Measurements from ENCODE around the gene PSMD2.

DNA sequence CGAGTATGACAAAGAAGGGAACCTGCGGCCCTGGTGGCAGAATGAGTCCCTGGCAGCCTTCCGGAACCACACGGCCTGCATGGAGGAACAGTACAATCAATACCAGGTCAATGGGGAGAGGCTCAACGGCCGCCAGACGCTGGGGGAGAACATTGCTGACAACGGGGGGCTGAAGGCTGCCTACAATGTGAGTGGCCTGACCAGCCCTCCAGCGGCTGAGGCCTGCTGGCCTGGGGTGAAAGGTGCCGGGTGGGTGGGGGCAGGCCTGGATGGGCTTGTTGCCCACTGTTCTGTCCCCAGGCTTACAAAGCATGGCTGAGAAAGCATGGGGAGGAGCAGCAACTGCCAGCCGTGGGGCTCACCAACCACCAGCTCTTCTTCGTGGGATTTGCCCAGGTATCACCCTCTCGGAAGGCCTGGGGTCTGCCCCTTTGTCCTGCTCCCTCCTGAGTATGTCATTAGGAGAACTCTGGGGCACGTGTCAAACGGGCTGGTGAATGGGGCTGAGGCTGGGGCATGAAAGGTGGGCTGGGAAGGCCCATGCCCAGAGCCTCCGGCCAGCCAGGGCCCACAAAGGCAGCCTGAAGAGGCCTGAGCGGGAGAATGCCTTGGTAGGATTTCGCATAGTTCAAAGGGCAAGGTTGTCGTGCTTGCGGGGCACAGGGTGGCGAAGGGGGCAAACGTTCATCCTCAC, 7.8 kb upstream of the PSMD2 start:
- no peak for TF ChIP-seq EP300 (IDR thresholded peaks at IDR 0.05)
- TF ChIP-seq, protein P1, sequence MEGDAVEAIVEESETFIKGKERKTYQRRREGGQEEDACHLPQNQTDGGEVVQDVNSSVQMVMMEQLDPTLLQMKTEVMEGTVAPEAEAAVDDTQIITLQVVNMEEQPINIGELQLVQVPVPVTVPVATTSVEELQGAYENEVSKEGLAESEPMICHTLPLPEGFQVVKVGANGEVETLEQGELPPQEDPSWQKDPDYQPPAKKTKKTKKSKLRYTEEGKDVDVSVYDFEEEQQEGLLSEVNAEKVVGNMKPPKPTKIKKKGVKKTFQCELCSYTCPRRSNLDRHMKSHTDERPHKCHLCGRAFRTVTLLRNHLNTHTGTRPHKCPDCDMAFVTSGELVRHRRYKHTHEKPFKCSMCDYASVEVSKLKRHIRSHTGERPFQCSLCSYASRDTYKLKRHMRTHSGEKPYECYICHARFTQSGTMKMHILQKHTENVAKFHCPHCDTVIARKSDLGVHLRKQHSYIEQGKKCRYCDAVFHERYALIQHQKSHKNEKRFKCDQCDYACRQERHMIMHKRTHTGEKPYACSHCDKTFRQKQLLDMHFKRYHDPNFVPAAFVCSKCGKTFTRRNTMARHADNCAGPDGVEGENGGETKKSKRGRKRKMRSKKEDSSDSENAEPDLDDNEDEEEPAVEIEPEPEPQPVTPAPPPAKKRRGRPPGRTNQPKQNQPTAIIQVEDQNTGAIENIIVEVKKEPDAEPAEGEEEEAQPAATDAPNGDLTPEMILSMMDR (IDR thresholded peaks at IDR 0.05), result no peak
- TF ChIP-seq POLR2AphosphoS5 (IDR thresholded peaks at IDR 0.05), result no peak
- no peak for TF ChIP-seq POLR2A (IDR thresholded peaks at IDR 0.05; ENCODE audit: low read depth)

All from esophagus muscularis mucosa (tissue), 4 donors.